Activated CD4-positive, alpha-beta T cell treated with anti-CD3 and anti-CD28 coated beads, Interleukin-2, amount 50 U/mL, for 16 hours (primary cell): ENCODE measurements around the gene MED13L.
"Not testable (repeated sequence)": the region's sequence is repeated elsewhere in the genome, so short reads cannot be mapped to it uniquely, and the experiment has no call there.

Source experiments
- DNase-seq: peaks from one replicate; pipeline ENCODE4 v3.0.0-alpha.2; 2020

The MED13L gene

GRCh38 chr12:116043659-116044535, 233.6 kb downstream of the MED13L start:
- DNase-seq = no peak

GRCh38 chr12:116040402-116040801, 237.1 kb downstream of the MED13L start:
- no peak for DNase-seq

DNA sequence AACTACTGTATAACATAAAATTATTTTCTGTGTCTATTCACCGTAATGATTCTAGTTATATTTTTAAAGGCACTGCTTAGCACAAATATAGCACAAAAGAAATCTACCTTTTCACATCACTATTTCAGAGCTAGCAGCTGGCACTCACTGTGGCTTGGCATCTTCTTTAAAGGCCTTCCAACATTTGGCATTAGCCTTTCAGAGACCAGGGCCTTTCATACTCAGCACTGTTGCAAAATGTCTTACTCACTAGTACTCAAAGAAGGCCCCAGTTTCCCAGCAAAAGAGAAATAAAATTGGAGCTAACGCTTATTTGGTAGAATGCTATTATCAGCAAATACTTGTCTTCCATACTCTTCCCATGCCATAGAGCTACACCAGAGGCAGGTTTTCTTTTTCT, 238.4 kb downstream of the MED13L start:
- no peak for DNase-seq

- DNase-seq = no peak
Observed at GRCh38 chr12:116037941-116038837, 239.3 kb downstream of the MED13L start.

DNA sequence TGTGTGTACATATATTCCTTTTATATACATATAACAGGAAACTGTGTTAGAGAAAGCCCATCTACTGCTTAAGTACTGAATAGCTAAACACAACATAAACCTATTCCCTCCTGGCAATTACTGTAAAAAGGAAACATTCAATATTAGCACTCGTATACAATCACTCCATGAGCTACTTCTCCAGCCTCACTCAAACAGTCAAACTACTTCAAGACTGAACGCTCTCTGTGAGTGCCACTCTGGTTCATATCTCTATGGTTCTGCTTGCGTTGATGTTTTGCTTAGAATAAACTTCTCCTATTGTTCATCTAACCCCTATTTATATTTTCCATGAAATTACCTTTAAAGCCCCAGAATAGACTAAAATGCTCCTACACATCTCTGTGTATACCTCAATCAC, 243.7 kb downstream of the MED13L start:
- no peak for DNase-seq

DNA sequence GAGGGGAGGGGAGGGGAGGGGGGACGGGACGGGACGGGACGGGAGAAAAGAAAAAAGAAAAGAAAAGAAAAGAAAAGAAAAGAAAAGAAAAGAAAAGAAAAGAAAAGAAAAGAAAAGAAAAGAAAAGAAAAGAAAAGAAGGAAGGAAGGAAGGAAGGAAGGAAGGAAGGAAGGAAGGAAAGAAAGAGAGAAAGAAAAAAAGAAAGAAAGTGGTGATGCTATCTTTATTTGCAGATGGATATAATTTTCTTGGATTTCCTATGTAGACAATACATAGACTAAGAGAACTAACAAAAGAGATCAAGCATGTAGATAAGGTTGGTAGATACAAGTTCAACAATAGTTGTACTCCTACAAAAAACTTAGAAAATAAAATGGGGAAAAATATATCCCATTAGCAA, 245.9 kb downstream of the MED13L start:
- DNase-seq = not testable (repeated sequence)

GRCh38 chr12:116028619-116029018, 248.9 kb downstream of the MED13L start:
- DNase-seq = no peak

- no peak for DNase-seq
Observed at GRCh38 chr12:116027551-116027821, 250.0 kb downstream of the MED13L start.

GRCh38 chr12:116026768-116027550, 250.5 kb downstream of the MED13L start:
- DNase-seq = peak; percentile 10

- DNase-seq = no peak
Observed at GRCh38 chr12:116026346-116026745, 251.1 kb downstream of the MED13L start.

- no peak for DNase-seq
Observed at GRCh38 chr12:116024769-116025168, 252.7 kb downstream of the MED13L start.

DNA sequence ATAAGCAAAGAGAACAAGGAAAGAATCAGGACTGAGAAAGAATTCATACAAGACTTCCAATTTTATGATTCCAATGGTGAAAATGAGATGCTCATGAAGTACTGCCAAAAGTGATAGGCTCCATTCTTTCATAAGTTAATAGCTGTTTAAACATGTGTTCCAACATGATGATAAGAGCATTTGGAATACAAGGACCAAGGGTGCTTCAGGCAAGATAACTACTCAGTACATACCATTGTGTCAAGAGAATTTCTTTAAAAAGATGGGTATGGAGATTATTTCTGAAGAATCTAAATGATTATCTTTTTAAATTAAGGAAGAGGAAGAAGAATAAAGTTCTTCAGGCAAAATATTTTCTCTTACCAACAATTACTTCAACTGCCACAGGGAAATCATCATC, 258.1 kb downstream of the MED13L start:
- no peak for DNase-seq

DNA sequence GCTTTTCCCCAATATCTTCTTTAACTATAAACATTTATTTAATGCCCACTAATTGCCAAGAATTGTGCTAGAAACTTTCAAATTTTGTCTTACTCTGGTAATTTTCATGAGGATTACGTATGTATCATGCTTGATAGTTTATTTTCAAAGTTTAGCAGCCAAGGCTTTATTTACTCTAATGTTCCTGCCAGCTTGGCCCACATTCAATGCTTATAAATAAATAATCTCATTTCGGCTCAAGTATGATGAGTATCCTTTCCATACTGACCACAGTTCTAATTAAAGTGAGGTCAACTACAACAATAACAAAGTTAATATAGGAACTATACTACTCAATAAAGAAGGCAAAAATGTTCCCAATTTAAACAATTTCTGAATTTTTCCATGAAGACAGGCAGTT, 259.2 kb downstream of the MED13L start:
- no peak for DNase-seq

DNA sequence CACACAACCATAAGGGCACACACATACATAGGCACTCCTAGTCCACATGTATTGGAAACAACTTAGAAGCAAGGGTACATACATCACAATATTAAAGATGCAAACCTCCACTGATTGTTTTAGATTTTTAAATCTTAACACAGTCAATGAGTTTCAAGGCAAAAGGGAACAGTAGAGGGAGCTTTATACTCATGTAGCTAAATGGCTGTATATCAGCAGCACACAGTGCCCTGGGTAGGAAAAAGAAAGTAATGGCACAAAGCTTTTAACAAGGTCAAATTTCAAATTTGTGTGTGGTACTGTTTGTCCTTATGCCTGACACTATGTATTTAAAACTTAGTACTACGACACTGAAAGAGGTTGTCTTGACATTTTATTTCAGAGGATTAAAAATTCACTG, 262.0 kb downstream of the MED13L start:
- peak; percentile 32 for DNase-seq

- no peak for DNase-seq
Observed at GRCh38 chr12:116012757-116013156, 264.7 kb downstream of the MED13L start.

DNA sequence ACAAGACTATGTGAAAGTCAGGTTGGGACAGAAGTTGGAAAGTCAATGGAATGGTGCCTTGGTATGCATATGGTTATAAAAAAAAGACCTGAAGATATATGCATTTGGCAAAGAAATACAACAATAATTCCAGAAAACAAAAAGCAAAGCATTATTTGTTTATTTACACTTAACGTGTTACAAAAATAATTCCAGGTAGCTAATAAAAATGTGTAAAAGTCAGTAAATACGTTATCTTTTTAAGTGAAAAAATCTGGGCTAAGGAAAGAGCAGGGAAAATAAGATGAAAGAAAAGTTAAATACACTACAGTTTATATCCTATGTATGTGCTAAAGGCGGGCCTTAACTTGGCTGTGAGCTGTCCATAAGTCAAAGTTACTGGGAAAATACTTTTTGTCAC, 266.3 kb downstream of the MED13L start:
- DNase-seq = no peak

DNA sequence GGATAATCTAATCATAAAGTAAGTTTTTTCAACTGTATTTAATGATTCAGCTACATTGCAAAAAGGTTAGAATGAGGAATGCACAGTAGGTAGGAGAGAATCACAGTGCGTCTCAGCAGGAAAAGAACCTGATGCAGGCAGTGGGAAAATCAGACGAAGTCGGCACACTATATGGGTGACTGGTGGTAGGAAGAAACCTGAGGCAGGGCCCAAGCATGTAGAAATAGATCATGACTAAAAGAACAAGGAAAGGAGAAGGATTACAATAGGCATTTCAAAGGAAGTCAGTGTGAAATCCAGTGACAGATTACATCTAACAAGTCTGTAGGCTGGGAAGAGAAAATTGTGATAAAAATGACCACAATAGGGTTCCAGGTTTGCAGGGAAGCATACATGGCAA, 267.0 kb downstream of the MED13L start:
- no peak for DNase-seq

GRCh38 chr12:116009805-116010204, 267.7 kb downstream of the MED13L start:
- no peak for DNase-seq

- no peak for DNase-seq
Observed at GRCh38 chr12:116006141-116006540, 271.4 kb downstream of the MED13L start.

DNA sequence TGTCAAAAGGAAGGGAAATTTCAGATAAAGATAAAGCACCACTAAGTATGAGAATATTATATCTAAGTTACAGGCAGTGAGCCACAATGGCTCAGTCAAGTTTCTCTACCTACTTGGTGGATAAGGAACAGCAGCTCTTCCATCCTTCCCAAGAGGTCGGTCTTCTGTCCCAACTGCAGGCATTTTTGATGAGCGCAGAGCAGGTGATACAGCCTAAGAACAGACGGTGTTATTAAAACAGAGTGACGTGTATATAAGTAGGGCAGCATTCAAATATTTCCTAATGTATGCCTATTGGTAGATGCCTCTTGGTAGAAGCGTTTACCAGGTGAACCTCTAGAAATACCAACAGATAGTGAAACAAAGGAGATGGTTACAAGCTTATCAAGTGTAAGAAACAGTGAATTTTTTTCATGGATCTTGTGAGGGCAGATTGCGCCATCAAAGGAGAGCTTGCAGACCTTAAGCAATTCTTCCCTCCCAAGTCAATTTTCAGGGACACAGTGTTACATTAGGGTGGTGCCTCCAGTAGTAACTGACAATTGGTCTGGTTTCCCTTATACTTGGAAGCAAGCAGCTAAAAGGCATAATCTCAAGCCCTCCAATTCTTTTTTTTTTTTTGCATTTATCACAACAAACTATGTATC, 274.5 kb downstream of the MED13L start:
- no peak for DNase-seq

GRCh38 chr12:116000252-116000651, 277.2 kb downstream of the MED13L start:
- DNase-seq = no peak

GRCh38 chr12:115999582-115999981, 277.9 kb downstream of the MED13L start:
- no peak for DNase-seq
